HepG2 (cell line): ENCODE results near the gene AKT3. TPM values are rescaled to one million over a fixed set of nuclear protein-coding genes. Genes with fewer than 3 reads are reported as not detected.
"Not testable (repeated sequence)": the region's sequence is repeated elsewhere in the genome, so short reads cannot be mapped to it uniquely, and the experiment has no call there.

Experiments used
- ATAC-seq: fragments of 200-7000 bp; cut with Tn5 transposase; 3 replicates; pipeline ENCODE4 v1.9.1; 2020; ENCODE audit warnings: mild to moderate bottlenecking, moderate library complexity
- BruUV-seq: library from RNA; stranded (reverse); fragments of 400-500 nt; replicated peaks from 2 replicates; lab custom pipeline; 2021; lab: Mats Ljungman, UMichigan
- CTCF ChIA-PET: fragments of 300-600 bp; formaldehyde crosslinking; extraction: SDS; loops from one replicate; lab custom pipeline; 2021; ENCODE audit warnings: low total read pairs, inconsistent platforms, low intra/inter-chr PET ratio; lab: Yijun Ruan, JAX
- POLR2A ChIA-PET: fragments of 350-600 bp; sonication (Branson Sonifier 250); formaldehyde crosslinking; loops from one replicate; lab custom pipeline; 2020; ENCODE audit warnings: antibody characterized with exemption, inconsistent platforms; lab: Yijun Ruan, JAX
- DNase-seq: peaks from one replicate; pipeline ENCODE4 v3.0.0-alpha.2; 2015; ENCODE audit warnings: low spot score
- FAIRE-seq: peaks from 3 replicates; lab custom pipeline; 2011; peaks lifted over from hg19 to GRCh38; lab: Jason Lieb, UNC
- H2AFZ ChIP-seq: one replicate; pipeline ENCODE4 v1.6.1; 2011; ENCODE audit warnings: low read length, inconsistent platforms
- H3K27ac ChIP-seq: fragments of 300-600 bp; 3 replicates; pipeline ENCODE4 v1.8.0; 2011; ENCODE audit warnings: mixed run types, mild to moderate bottlenecking, mixed read lengths, low read length, inconsistent platforms; ENCODE audit not compliant: insufficient read depth; ENCODE audit errors: extremely low read length
- H3K27me3 ChIP-seq, 2 experiments: fragments of 200-600 bp in 1 of 2; 2 replicates in 1 of 2; 3 replicates in 1 of 2; pipeline versions ENCODE4 v1.6.0 to v1.8.0; 2011; ENCODE audit warnings: low read length in 2 of 2, mild to moderate bottlenecking in 2 of 2, moderate library complexity in 2 of 2, inconsistent platforms in 1 of 2; ENCODE audit not compliant: insufficient read depth in 2 of 2, control insufficient read depth in 1 of 2
- H3K36me3 ChIP-seq, 2 experiments: fragments of 200-600 bp in 1 of 2; replicated peaks in 1 of 2; 2 replicates in 1 of 2; 3 replicates in 1 of 2; pipeline versions ENCODE4 v1.5.1 to v1.8.0; 2011; ENCODE audit warnings: low read length in 2 of 2, inconsistent platforms in 1 of 2; ENCODE audit not compliant: insufficient read depth in 2 of 2, control insufficient read depth in 1 of 2
- H3K4me1 ChIP-seq: 2 replicates; pipeline ENCODE4 v1.5.1; 2012; ENCODE audit warnings: low read length, inconsistent platforms; ENCODE audit not compliant: insufficient read depth
- H3K4me2 ChIP-seq: 2 replicates; pipeline ENCODE4 v1.6.0; 2011; ENCODE audit warnings: low read depth, low read length, inconsistent platforms
- H3K4me3 ChIP-seq, 3 experiments: fragments of 200-600 bp in 1 of 3; sonication (generic), shearing (Covaris generic) in 1 of 3; replicated peaks in 1 of 3; 2 replicates each; pipeline ENCODE4 v1.5.1; 2011 to 2016; ENCODE audit warnings: low read length in 3 of 3, inconsistent platforms in 2 of 3, low read depth in 2 of 3, mild to moderate bottlenecking in 2 of 3, control low read depth in 1 of 3, mixed read lengths in 1 of 3; ENCODE audit not compliant: insufficient read depth in 1 of 3
- H3K79me2 ChIP-seq: one replicate; pipeline ENCODE4 v1.6.1; 2011; ENCODE audit warnings: low read length, inconsistent platforms; ENCODE audit not compliant: insufficient read depth
- H3K9ac ChIP-seq: 2 replicates; pipeline ENCODE4 v1.6.0; 2011; ENCODE audit warnings: mild to moderate bottlenecking, low read depth, low read length, inconsistent platforms; ENCODE audit not compliant: insufficient read depth
- H3K9me3 ChIP-seq: 2 replicates; pipeline ENCODE4 v1.5.1; 2012; ENCODE audit warnings: mild to moderate bottlenecking, low read length
- H4K20me1 ChIP-seq: 2 replicates; pipeline ENCODE4 v1.6.0; 2011; ENCODE audit warnings: inconsistent platforms, mild to moderate bottlenecking, low read length, moderate library complexity; ENCODE audit not compliant: insufficient read depth
- PAF1 ChIP-seq: IDR thresholded peaks from 2 replicates; pipeline ENCODE4 v1.6.1; 2016; ENCODE audit warnings: missing genetic modification reagents, missing compliant biosample characterization
- RERE ChIP-seq: IDR thresholded peaks from 2 replicates; pipeline ENCODE4 v1.6.1; 2016; ENCODE audit warnings: low read depth, missing genetic modification reagents, missing compliant biosample characterization
- ZKSCAN1 ChIP-seq: fragments of 150-350 bp; IDR thresholded peaks from 2 replicates; pipeline ENCODE4 v1.6.1; 2014; ENCODE audit warnings: low read length
- WGBS: methylation state at CpG from one replicate; pipeline ENCODE4 v1.1.6; 2017; ENCODE audit warnings: low lambda C conversion rate; 5-methylcytosine and 5-hydroxymethylcytosine counted together
- in situ Hi-C: cut with HindIII; loops from 2 replicates; pipeline ENCODE4 v1.10.0; 2017; ENCODE audit warnings: low pct_unique_long_range_greater_than_20kb; ENCODE audit not compliant: extremely low pct_ligation_motif_present
- intact Hi-C: fragments of 100-400 bp; cut with micrococcal nuclease; formaldehyde crosslinking; loops from one replicate; pipeline ENCODE4 v1.10.0; 2022; ENCODE audit not compliant: unreplicated experiment
- polyA plus RNA-seq, 8 experiments: library from polyadenylated mRNA; depleted of rRNA in 3 of 8; stranded (reverse) in 7 of 8; unstranded in 1 of 8; fragments of >200 nt; fragmentation: Illumina TruSeq in 4 of 8; extraction: Trizol in 4 of 8; gene quantifications; 2 replicates each; pipeline versions ENCODE4 v1.2.1 to v1.2.3, GENCODE V29; 2011 to 2016; ENCODE audit warnings: low read depth in 4 of 8, missing spikeins in 1 of 8, mixed read lengths in 1 of 8; ENCODE audit not compliant: insufficient read depth in 1 of 8
- total RNA-seq, 5 experiments: library from RNA; depleted of rRNA; stranded (reverse); fragments of >200 nt; fragmentation: Illumina TruSeq; extraction: Trizol; gene quantifications; 2 replicates each; pipeline ENCODE4 v1.2.3, GENCODE V29; 2016; ENCODE audit warnings: low read depth in 1 of 5

The AKT3 gene
- total and polyA plus RNA-seq, 2 of the 13 experiments (the other 11 are each of a cell fraction or from before 2014, with no cell fraction given), result 0.07 TPM

DNA sequence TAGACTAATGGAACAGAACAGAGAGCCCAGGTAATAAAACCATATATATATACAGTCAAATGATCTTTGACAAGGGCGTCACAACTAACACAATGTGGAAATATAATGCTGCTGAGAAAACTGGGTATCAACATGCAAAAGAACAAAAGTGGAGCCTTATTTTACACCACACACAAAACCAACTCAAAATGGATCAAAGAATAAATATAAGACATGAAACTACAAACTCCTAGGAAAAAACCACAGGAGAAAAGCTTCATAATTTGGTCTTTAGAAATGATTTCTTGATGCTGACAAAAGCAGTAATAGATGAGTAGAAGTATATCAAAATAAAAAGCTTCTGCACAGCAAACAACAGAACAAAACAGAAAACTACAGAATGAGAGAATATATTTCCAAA is 192.2 kb downstream of the AKT3 start (continued):
- TF ChIP-seq RERE (CRISPR knock-in tag), result no peak
- no peak for TF ChIP-seq ZKSCAN1
- TF ChIP-seq PAF1, result no peak
- TF ChIP-seq, all 625 proteins: peak for 0

GRCh38 chr1:243649530-243649929 is 200.5 kb downstream of the AKT3 start:
- intact Hi-C loops, in situ Hi-C loops, H3K9ac ChIP-seq, ATAC-seq, H3K27me3 ChIP-seq, CTCF ChIA-PET, H3K4me2 ChIP-seq, H3K79me2 ChIP-seq, H2AFZ ChIP-seq, DNase-seq, H3K4me1 ChIP-seq, H4K20me1 ChIP-seq, FAIRE-seq, H3K4me3 ChIP-seq, H3K9me3 ChIP-seq, BruUV-seq, H3K36me3 ChIP-seq, POLR2A ChIA-PET, H3K27ac ChIP-seq: not testable (repeated sequence)
- 0% methylated on average over 3 of the region's 3 CpGs for WGBS
